GM21737 (cell line): ENCODE results near the gene PTPRM.

Experiments used
- ATAC-seq: cut with Tn5 transposase; IDR thresholded peaks from one replicate; pipeline ENCODE4 v1.9.1; 2021; ENCODE audit warnings: mild to moderate bottlenecking, moderate library complexity; ENCODE audit not compliant: unreplicated experiment

The PTPRM gene

GRCh38 chr18:7844418-7844817 is 277.3 kb downstream of the PTPRM start:
- ATAC-seq: no peak

DNA sequence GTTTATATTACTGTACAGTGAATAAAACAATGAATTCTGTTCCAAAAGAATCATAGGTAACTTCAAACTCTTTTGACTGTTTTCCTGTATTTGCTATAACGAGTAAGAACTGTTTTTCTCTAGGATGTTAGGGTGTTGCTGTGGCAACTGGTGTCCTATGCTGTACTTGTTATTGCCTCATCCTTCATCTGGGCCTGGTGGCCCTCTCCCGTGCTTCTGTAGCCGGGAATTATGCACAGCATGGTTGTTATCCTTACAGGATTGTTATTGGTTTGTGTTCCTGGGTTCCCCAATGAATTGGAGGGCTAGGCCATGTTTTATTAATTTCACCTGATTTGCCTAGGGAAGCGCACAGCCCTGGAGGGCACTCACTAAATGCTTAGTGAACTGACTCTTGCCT is 279.2 kb downstream of the PTPRM start:
- no peak for ATAC-seq

- ATAC-seq: no peak
Measured at GRCh38 chr18:7847357-7848053, 280.4 kb downstream of the PTPRM start.

- no peak for ATAC-seq
Measured at GRCh38 chr18:7848054-7848412, 280.9 kb downstream of the PTPRM start.

DNA sequence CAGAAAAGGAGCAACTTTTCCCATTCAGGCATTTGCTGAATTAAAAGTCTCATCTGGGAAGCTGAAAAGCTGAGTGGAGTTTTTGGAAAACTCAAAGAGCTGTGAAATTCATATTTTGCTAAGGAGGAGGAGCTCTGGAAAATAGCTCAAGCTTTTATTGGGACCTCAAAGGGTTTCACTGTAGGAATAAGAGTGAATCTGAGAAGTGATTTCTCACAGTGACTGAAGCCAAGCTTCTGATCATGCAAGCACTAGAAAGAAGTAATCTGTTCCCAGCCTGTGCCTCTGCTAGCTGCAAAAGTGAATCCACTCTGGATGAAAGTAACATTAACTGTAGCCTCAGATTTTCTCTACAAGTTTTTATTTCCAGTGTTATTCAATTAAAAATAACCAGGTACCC is 283.3 kb downstream of the PTPRM start:
- no peak for ATAC-seq

- no peak for ATAC-seq
Measured at GRCh38 chr18:7855028-7855427, 287.9 kb downstream of the PTPRM start.

GRCh38 chr18:7855671-7856070 is 288.6 kb downstream of the PTPRM start:
- no peak for ATAC-seq

GRCh38 chr18:7856116-7856515 is 289.0 kb downstream of the PTPRM start:
- ATAC-seq: no peak

- ATAC-seq: no peak
Measured at GRCh38 chr18:7856733-7857132, 289.6 kb downstream of the PTPRM start.

DNA sequence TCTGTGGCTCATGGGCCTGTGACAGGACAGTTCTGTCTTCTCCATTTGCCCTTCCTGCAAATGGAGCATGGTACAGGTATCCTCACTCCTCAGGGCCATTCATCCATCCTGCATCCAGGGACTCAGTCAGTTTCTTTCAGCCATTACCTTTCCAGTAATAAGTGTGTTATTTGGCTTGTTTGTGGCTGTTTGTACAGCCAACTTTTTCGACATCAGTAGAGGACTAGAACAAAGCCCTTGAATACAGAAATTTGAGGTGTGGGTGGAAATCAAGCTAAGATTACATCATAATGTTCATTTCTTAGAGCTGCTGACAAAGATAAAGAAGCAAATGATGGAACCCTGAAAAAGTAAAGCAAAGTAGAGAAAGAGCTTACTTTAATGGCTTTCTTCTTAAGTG is 290.4 kb downstream of the PTPRM start:
- ATAC-seq: no peak

GRCh38 chr18:7859122-7859521 is 292.0 kb downstream of the PTPRM start:
- ATAC-seq: no peak

DNA sequence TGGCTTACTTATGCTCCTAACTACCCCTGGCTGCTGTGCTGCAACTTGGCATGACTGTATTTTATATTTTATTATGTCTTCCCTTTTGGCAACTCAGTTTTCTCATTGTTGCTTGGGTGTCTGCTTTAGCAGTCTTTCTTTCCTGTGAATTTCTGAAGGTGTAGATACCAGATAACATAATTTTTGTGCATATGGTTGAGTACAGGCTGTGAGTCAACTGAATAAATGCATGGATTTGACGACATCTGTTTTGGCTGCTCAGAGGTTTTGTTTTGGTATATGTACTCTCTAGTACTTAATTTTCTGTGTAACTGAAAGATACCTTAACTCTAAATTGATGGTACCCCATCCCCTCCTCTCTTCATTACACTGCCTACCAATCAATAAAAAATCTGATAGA is 303.1 kb downstream of the PTPRM start:
- no peak for ATAC-seq

DNA sequence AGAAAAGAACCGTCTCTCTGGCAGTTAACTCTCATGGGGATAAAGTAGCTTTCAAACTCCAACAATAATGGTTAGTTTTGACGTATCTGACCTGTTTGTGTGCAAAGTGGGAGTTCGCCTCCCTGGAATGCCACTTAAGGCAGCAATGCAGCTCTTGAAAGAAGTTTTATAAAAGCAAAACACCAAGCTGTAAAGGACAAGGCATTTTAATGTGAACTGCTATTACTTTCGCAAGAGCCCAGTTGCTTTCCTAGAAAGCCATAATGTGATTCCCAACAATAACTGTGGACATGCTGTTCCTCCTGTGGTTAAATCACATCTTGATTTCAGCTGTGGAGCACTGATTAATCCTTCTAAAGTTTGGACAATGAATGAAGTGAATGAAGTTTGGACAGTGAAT is 303.7 kb downstream of the PTPRM start:
- ATAC-seq: no peak

GRCh38 chr18:7871560-7872456 is 304.7 kb downstream of the PTPRM start:
- ATAC-seq: no peak

DNA sequence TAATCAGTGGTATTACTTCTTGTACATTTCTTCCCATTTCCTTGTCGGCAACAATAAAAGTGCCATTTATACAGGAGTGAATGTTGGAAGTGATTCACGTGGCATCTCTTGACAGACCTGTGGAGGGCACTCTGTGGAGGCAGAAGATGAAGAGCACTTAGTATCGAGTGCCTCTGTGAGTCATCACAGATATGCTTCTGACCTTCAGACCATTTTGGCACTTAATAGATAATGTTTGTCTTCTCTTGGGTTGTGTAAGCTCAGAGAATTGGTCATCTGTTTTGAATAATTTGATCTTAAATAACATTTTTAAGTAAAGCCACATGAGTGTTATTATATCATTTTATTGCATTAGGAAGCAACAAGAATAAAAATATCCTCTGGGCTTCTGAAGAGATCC is 305.5 kb downstream of the PTPRM start:
- no peak for ATAC-seq

GRCh38 chr18:7873316-7873715 is 306.2 kb downstream of the PTPRM start:
- no peak for ATAC-seq

DNA sequence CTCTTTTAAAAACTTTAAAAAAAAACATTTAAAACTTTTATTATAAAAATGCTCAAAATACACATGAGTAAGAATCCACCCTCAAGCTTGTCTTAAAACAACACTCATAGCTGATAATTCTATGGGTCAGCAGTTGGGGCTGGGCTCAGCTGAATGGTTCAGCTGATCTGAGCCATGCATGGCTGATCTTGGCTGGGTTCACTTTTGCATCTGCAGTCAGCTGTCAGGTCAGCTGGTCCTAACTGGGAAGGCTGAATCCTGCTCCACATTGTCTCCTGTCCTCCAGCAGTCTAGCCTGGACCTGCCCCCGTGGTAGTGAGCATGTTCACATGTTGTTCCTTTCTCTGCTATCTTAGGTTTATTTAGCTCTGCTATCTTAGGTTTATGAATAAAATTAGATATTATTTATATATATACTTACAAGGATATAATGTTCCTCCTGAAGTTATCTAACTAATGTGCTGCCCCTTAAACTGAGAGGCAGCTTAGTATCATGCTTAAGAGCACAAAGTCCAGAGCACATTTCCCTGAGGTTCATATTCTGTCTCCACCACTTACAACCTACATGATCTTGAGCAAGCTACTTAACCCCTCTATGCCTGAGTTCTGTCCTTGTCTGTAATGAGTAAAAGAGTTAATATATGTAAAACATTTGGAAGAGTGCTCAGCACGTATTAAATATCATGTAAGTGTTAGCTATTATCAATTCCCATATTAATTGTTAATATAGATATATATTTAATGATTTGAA is 309.4 kb downstream of the PTPRM start:
- ATAC-seq: no peak

DNA sequence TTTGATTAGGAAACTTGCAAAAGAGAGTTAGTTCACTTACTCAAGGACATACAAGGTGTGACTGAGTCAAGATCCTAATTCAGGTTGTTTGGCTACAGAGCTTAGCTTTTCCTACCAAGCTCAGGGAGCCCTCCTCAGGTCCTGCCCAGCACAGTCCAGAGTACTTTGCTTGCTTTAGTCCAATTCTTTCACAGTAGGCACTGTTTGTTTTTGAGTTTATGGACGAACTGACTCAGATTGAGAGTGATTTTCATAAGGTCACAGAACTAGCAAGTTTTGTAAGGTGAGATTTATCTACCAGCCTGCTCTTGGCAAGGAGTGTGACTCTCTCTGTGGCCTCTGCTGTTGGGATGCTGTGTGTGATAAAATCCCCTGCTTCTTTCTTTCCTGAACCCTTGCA is 310.5 kb downstream of the PTPRM start:
- ATAC-seq: no peak

DNA sequence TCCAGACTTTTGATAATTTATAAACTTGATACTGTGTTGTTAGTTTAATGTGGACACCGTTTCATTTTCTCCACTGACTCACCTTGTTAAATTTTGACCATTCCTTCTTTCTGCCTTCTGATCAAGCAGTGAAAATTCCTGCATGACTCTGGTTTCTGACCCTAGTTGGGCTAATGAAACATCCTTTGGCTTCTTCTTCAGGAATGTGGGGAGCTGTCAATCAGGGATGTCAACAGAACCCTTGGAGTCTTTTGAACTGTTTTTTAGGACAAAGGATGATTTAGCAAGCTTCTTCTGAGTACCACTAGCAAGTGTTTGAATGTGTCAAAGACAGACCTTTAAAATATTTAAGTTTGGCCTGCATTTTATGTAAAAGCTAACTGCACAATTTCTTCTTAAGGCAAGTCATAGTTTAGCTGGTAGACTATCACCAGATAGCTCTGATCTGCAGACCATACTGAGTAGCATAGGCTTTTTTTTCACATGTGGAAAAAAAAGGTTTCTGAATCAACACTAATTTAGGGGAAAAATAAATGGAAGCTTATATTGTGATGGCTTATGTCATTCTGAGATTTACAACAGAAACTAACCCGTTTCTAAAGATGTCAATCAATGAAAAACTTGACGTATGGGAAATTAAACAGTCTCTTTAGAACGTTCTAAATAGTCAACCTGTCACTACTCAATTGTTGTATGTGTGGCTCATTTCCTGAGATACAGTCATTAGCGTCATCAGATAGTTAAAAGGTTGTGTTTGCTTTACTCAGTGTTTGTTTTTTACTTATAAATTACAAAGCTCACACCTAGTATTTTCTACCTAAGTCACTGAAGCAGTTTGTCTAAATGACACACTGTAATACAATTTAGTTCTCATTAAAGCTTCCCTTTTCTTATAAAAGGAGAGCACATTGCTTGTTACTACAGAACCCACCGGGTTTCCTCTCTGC is 311.4 kb downstream of the PTPRM start:
- no peak for ATAC-seq

DNA sequence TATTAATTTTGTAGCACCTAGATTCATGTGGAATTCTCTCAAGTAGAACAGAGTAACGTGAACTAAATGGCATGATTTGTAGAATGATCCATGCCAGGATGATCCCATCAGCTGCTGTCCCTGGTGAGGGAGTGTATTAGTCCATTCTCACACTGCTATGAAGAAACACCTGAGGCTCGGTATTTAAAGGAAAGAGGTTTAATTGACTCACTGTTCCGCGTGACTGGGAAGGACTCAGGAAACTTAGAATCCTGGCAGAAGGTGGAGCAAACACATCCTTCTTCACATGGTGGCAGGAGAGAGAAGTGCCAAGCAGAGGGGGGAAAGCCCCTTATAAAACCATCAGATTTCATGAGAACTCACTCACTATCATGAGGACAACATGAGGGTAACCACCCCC is 312.6 kb downstream of the PTPRM start:
- no peak for ATAC-seq

DNA sequence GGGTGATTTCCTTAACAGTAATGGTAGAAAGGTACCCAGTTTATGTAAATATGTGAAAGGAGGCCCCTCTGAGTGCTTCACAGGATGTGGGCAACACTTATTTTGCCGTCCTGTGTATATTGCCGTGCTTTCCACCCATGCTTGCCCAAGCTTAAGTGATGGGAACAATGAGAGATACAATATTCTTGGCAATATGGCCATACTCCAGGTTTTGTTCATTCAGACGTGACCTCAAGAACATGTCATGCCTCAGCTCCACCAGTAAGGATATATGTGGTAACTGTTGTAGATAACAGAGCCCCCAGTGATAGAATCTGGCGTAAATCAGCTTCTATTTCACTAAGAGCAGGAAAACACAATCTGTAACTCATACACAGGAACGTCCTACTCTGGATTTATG is 318.7 kb downstream of the PTPRM start:
- ATAC-seq: no peak
